ENCODE data around the gene PAK2.
"Not testable (repeated sequence)": the region's sequence is repeated elsewhere in the genome, so short reads cannot be mapped to it uniquely, and the experiment has no call there.

The PAK2 gene

GRCh38 chr3:196782511-196782910, 42.9 kb downstream of the PAK2 start:
- DNase-seq (ENCODE audit: low read depth in 2 of 2) = no peak

- DNase-seq (ENCODE audit: low read depth in 2 of 2) = no peak
These were observed 48.9 kb downstream of the PAK2 start for GRCh38 chr3:196788528-196788927.

GRCh38 chr3:196789885-196790359, 50.3 kb downstream of the PAK2 start:
- DNase-seq (ENCODE audit: low read depth in 2 of 2) = no peak

GRCh38 chr3:196790636-196791035, 51.0 kb downstream of the PAK2 start:
- no peak for DNase-seq (ENCODE audit: low read depth in 2 of 2)

- DNase-seq (ENCODE audit: low read depth in 2 of 2) = no peak
These were observed 53.1 kb downstream of the PAK2 start for GRCh38 chr3:196792771-196793170.

GRCh38 chr3:196793246-196793645, 53.6 kb downstream of the PAK2 start:
- no peak for DNase-seq (ENCODE audit: low read depth in 2 of 2)

- no peak for DNase-seq (ENCODE audit: low read depth in 2 of 2)
These were observed 54.8 kb downstream of the PAK2 start for GRCh38 chr3:196794467-196794866.

- no peak for DNase-seq (ENCODE audit: low read depth in 2 of 2)
These were observed 56.7 kb downstream of the PAK2 start for GRCh38 chr3:196796317-196796716.

- no peak for DNase-seq (ENCODE audit: low read depth in 2 of 2)
These were observed 61.2 kb downstream of the PAK2 start for GRCh38 chr3:196800742-196801434.

- no peak for DNase-seq (ENCODE audit: low read depth in 2 of 2)
These were observed 64.3 kb downstream of the PAK2 start for GRCh38 chr3:196803891-196804468.

GRCh38 chr3:196804773-196805172, 65.1 kb downstream of the PAK2 start:
- DNase-seq (ENCODE audit: low read depth in 2 of 2) = no peak

GRCh38 chr3:196810963-196811581, 71.4 kb downstream of the PAK2 start:
- no peak for DNase-seq (ENCODE audit: low read depth in 2 of 2)

- no peak for DNase-seq (ENCODE audit: low read depth in 2 of 2)
These were observed 73.2 kb downstream of the PAK2 start for GRCh38 chr3:196812853-196813252.

GRCh38 chr3:196813903-196814302, 74.2 kb downstream of the PAK2 start:
- DNase-seq (ENCODE audit: low read depth in 2 of 2) = no peak

GRCh38 chr3:196821806-196822355, 82.2 kb downstream of the PAK2 start:
- no peak for DNase-seq (ENCODE audit: low read depth in 2 of 2)

- DNase-seq (ENCODE audit: low read depth in 2 of 2) = not testable (repeated sequence)
These were observed 90.0 kb downstream of the PAK2 start for GRCh38 chr3:196829651-196830050.

GRCh38 chr3:196835086-196835485, 95.4 kb downstream of the PAK2 start:
- DNase-seq (ENCODE audit: low read depth in 2 of 2) = no peak

GRCh38 chr3:196836626-196837025, 97.0 kb downstream of the PAK2 start:
- not testable (repeated sequence) for DNase-seq (ENCODE audit: low read depth in 2 of 2)

- peak; percentile 45 to 65 for DNase-seq (ENCODE audit: low read depth in 2 of 2)
These were observed 98.3 kb downstream of the PAK2 start for GRCh38 chr3:196837819-196838420.

- not testable (repeated sequence) for DNase-seq (ENCODE audit: low read depth in 2 of 2)
These were observed 99.7 kb downstream of the PAK2 start for GRCh38 chr3:196839351-196839750.

- no peak for DNase-seq (ENCODE audit: low read depth in 2 of 2)
These were observed 103.1 kb downstream of the PAK2 start for GRCh38 chr3:196842567-196843434.
